ENCODE results near the gene YKT6.

Gene YKT6

GRCh38 chr7:44175730-44176129 is 25.0 kb upstream of the YKT6 start:
- Mint-ChIP-seq H3K9me3 (peaks cover 2% of the 10 kb centered on the region), H3K27ac (no peak overlapping the region), H3K4me1 (no peaks in the 10 kb centered on the region), H3K36me3 (ENCODE audit: low read depth) (no peaks in the 10 kb centered on the region), H3K4me3 (no peak overlapping the region), H3K27me3 (ENCODE audit: low read depth) (peaks cover 34% of the 10 kb centered on the region)
- no peak for TF ChIP-seq CTCF (IDR thresholded peaks at IDR 0.05; ENCODE audit: unreplicated experiment in 3 of 3)

- no peak overlapping the region for H3K4me3 Mint-ChIP-seq
- no peak for TF ChIP-seq CTCF (IDR thresholded peaks at IDR 0.05; ENCODE audit: unreplicated experiment in 3 of 3)
- H3K27me3 Mint-ChIP-seq (ENCODE audit: low read depth) = peaks cover 32% of the 10 kb centered on the region
- no peak overlapping the region for H3K27ac Mint-ChIP-seq
- no peaks in the 10 kb centered on the region for H3K4me1 Mint-ChIP-seq
- no peaks in the 10 kb centered on the region for H3K9me3 Mint-ChIP-seq
- peaks cover 5% of the 10 kb centered on the region for H3K36me3 Mint-ChIP-seq (ENCODE audit: low read depth)
Observed at GRCh38 chr7:44176486-44176885, 24.3 kb upstream of the YKT6 start.

- no peaks in the 10 kb centered on the region for H3K4me1 Mint-ChIP-seq
Observed at GRCh38 chr7:44177570-44178131, 23.1 kb upstream of the YKT6 start.

GRCh38 chr7:44180631-44181030 is 20.1 kb upstream of the YKT6 start:
- Mint-ChIP-seq H3K9me3 (peaks cover 9% of the 10 kb centered on the region), H3K4me1 (peaks cover 16% of the 10 kb centered on the region), H3K27ac (no peak overlapping the region), H3K27me3 (ENCODE audit: low read depth) (peaks cover 21% of the 10 kb centered on the region), H3K36me3 (ENCODE audit: low read depth) (peaks cover 5% of the 10 kb centered on the region), H3K4me3 (no peak overlapping the region)
- TF ChIP-seq CTCF (IDR thresholded peaks at IDR 0.05; ENCODE audit: unreplicated experiment in 3 of 3) = no peak

More at GRCh38 chr7:44177570-44178131, 23.1 kb upstream of the YKT6 start:
- Mint-ChIP-seq H3K36me3 (ENCODE audit: low read depth) (peaks cover 5% of the 10 kb centered on the region), H3K27me3 (ENCODE audit: low read depth) (peaks cover 28% of the 10 kb centered on the region), H3K27ac (no peak overlapping the region), H3K4me3 (no peak overlapping the region), H3K9me3 (peaks cover 5% of the 10 kb centered on the region)
- TF ChIP-seq CTCF (IDR thresholded peaks at IDR 0.05; ENCODE audit: unreplicated experiment in 3 of 3) = no peak

GRCh38 chr7:44182827-44183226 is 18.0 kb upstream of the YKT6 start:
- Mint-ChIP-seq H3K36me3 (ENCODE audit: low read depth) (peaks cover 5% of the 10 kb centered on the region), H3K4me3 (no peak overlapping the region), H3K27me3 (ENCODE audit: low read depth) (peaks cover 12% of the 10 kb centered on the region), H3K27ac (no peak overlapping the region), H3K4me1 (peaks cover 17% of the 10 kb centered on the region), H3K9me3 (peaks cover 9% of the 10 kb centered on the region)
- TF ChIP-seq CTCF (IDR thresholded peaks at IDR 0.05; ENCODE audit: unreplicated experiment in 3 of 3) = no peak

- Mint-ChIP-seq H3K27ac (no peak overlapping the region), H3K4me3 (no peak overlapping the region), H3K9me3 (peaks cover 9% of the 10 kb centered on the region), H3K36me3 (ENCODE audit: low read depth) (peaks cover 5% of the 10 kb centered on the region), H3K4me1 (peaks cover 23% of the 10 kb centered on the region), H3K27me3 (ENCODE audit: low read depth) (peaks cover 12% of the 10 kb centered on the region)
- no peak for TF ChIP-seq CTCF (IDR thresholded peaks at IDR 0.05; ENCODE audit: unreplicated experiment in 3 of 3)
Observed at GRCh38 chr7:44183386-44183785, 17.4 kb upstream of the YKT6 start.

Measured in nephron (organoid).